Measurements from ENCODE around the gene PSENEN. TPM values are rescaled to one million over a fixed set of nuclear protein-coding genes. Genes with fewer than 3 reads are reported as not detected.
A peak's percentile ranks its signal among the peaks of the same experiment; 100 is the strongest.

The PSENEN gene
- total RNA-seq, 2 donors from 2014 or later, result 10.6 to 21.1 TPM

DNA sequence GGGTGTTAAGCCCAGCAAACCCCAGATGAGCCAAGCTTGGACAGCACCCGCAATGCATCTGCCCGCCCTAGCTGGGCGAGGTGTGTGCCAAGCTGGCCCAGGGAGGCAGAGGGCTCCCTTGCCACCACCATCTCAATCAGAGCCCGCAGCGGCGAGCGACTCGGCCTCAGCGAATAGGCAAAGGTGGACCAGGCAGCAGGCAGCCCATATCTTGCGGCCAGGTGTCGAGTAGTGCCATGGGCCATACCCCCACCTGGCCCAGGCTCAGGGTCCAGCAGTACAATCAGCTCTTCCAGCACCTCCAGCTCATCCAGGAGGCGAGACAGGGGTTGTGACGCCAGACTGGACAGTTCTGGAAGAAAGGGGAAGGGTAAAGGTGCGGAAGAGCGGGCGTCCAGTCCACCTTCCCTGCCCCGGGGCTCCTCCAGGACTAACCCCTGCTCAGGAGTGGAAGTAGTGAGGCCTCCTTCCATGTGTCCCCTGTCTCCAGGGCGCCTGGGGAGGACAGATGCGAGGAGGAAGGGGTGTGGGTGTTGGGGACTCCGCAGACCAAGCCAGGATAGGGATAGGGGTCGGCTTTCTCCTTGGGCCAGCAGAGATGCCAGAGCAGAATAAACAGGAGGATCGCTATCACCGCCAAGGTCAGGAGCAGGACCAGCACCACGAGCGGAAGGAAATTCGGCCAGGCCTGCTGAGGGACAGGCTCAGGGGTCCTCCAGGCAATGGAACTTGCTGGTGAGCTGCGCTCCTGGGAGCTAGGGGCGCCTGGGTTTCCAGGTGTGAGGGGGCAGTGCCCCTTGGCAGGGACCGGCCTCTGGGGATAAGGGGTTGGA is 6.0 kb upstream of the PSENEN start:
- ATAC-seq (no peak), DNase-seq (no peak)
- Histone ChIP-seq H3K36me3 (replicated peaks in 1 of 2; ENCODE audit: insufficient read depth in 1 of 2, low read depth in 2 of 2) (peaks cover 4 to 15% of the 10 kb centered on the region in 2 donors), H3K4me3 (no peak overlapping the region), H3K4me1 (peaks cover 23% of the 10 kb centered on the region), H3K9me3 (no peaks in the 10 kb centered on the region), H3K27me3 (no peaks in the 10 kb centered on the region), H3K27ac (peak overlapping the region; percentile 59 to 88 (median 83))
- TF ChIP-seq POLR2A (IDR thresholded peaks at IDR 0.05), result peak in 1 of 3 donors; percentile 4
- TF ChIP-seq, protein P1, sequence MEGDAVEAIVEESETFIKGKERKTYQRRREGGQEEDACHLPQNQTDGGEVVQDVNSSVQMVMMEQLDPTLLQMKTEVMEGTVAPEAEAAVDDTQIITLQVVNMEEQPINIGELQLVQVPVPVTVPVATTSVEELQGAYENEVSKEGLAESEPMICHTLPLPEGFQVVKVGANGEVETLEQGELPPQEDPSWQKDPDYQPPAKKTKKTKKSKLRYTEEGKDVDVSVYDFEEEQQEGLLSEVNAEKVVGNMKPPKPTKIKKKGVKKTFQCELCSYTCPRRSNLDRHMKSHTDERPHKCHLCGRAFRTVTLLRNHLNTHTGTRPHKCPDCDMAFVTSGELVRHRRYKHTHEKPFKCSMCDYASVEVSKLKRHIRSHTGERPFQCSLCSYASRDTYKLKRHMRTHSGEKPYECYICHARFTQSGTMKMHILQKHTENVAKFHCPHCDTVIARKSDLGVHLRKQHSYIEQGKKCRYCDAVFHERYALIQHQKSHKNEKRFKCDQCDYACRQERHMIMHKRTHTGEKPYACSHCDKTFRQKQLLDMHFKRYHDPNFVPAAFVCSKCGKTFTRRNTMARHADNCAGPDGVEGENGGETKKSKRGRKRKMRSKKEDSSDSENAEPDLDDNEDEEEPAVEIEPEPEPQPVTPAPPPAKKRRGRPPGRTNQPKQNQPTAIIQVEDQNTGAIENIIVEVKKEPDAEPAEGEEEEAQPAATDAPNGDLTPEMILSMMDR (IDR thresholded peaks at IDR 0.05), result no peak
- WGBS, 2 donors, result 60 to 68% methylated on average over 20 to 24 of the region's 29 CpGs
- intact Hi-C loops (cut with DNase I), result no loop called here

DNA sequence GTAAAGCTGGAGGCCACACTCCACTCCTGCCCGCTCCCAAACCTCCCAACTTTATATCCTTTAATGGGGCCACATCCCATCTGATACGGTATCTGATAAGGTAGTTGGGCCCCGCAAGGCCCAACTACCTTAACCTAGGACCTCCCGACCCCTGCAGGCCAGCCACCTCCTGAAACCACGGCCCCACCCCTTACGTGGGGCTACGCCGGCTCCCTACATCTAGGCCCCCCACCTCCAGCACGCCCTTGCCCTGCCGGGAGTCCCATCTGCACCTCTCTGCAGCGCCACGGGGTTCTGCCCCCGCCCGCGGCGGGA is 5.4 kb upstream of the PSENEN start:
- WGBS, 2 donors, result 4 to 14% methylated on average over 6 to 16 of the region's 16 CpGs
- DNase-seq, result no peak
- intact Hi-C loops (cut with DNase I), result no loop called here
- peak overlapping the region; percentile 6 to 26 for H3K4me3 ChIP-seq
- H3K27me3 ChIP-seq, result no peaks in the 10 kb centered on the region
- ATAC-seq, result no peak
- H3K36me3 ChIP-seq (replicated peaks in 1 of 2; ENCODE audit: insufficient read depth in 1 of 2, low read depth in 2 of 2), result peaks cover 4 to 15% of the 10 kb centered on the region in 2 donors
- peaks cover 26% of the 10 kb centered on the region for H3K4me1 ChIP-seq
- H3K9me3 ChIP-seq, result no peaks in the 10 kb centered on the region
- no peak for TF ChIP-seq POLR2A (IDR thresholded peaks at IDR 0.05)
- TF ChIP-seq, protein P1 (IDR thresholded peaks at IDR 0.05), result no peak
- H3K27ac ChIP-seq, result peak overlapping the region; percentile 59 to 88 (median 83)

DNA sequence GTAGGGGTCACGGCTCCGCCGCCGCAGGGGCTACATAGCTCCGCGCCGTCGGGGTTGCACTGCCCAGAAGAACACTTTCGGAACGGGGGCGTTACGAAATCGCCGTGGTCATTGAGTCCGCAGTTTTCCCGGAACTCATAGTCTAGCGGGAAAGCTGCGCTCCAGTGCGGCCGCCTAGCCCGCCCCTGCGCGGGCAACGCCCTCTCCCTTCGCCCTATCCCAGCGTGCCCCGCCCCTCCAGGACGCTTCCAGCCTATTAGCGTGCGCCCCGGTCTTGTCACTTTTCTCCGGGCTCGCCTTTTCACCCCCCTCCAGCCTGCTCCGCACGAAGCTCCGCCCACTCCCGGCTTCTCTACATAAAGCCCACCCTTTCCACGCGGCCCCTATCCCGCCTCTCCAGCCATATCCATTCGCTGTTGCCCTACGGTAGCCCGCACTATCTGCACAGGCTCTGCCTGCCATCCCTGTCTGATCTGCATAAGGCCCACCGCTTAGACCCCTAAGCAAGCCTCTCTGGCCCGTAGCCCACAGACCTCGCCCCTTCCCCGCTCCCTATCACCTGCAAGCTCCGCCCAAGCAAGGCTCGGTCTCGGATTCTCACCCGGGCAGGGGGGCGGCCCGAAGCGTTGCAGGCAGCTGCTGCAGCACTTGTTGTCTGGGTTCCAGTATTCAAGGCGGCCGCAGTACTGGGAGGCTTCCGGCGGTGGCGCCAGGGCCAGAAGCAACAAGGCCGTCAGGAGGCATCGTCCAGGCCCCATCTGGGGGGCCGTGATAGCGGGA is 4.8 kb upstream of the PSENEN start:
- peak; percentile 85 for ATAC-seq
- 0 to 1% methylated on average over 31 to 63 of the region's 63 CpGs for WGBS, 2 donors
- Histone ChIP-seq H3K4me3 (peak overlapping the region; percentile 26 to 45), H3K27me3 (no peaks in the 10 kb centered on the region), H3K4me1 (peaks cover 26% of the 10 kb centered on the region), H3K9me3 (no peaks in the 10 kb centered on the region), H3K27ac (peak overlapping the region; percentile 81 to 88 (median 84)), H3K36me3 (replicated peaks in 1 of 2; ENCODE audit: insufficient read depth in 1 of 2, low read depth in 2 of 2) (peaks cover 4 to 13% of the 10 kb centered on the region in 2 donors)
- DNase-seq, result peak; percentile 98 to 99 (median 99)
- intact Hi-C loops (cut with DNase I), result no loop called here
- TF ChIP-seq POLR2A (IDR thresholded peaks at IDR 0.05), result peak; percentile 21 to 78 (median 71)
- TF ChIP-seq, protein P1 (IDR thresholded peaks at IDR 0.05), result peak in 4 of 7 experiments; percentile 16 to 36 (median 34)

DNA sequence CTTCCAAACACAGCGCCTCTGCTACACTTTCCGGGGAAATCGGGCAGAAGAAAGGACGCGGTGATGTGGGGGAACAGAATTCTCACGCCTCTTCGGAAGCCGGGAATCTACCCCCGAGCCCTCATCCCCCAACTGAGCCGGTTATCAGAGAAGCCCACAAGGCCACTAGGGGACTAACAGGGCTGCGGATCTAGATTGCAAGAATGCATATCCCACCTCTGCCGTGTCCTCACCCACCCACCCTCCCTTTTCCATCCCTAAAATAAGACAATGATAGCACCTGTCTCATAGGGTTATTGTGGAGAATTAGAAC is 4.3 kb upstream of the PSENEN start:
- peak overlapping the region; percentile 81 to 88 (median 84) for H3K27ac ChIP-seq
- DNase-seq (no peak), ATAC-seq (no peak)
- TF ChIP-seq, protein P1 (IDR thresholded peaks at IDR 0.05), result no peak
- no peak for TF ChIP-seq POLR2A (IDR thresholded peaks at IDR 0.05)
- intact Hi-C loops (cut with DNase I), result no loop called here
- peak overlapping the region in 1 of 2 donors; percentile 45 for H3K4me3 ChIP-seq
- WGBS, 2 donors, result 1 to 10% methylated on average over 10 to 12 of the region's 12 CpGs
- H3K27me3 ChIP-seq, result no peaks in the 10 kb centered on the region
- no peaks in the 10 kb centered on the region for H3K9me3 ChIP-seq
- peaks cover 30% of the 10 kb centered on the region for H3K4me1 ChIP-seq
- H3K36me3 ChIP-seq (replicated peaks in 1 of 2; ENCODE audit: insufficient read depth in 1 of 2, low read depth in 2 of 2), result peaks cover 4 to 13% of the 10 kb centered on the region in 2 donors
